ENCODE results near the gene SUPT6H. TPM values are rescaled to one million over a fixed set of nuclear protein-coding genes. Genes with fewer than 3 reads are reported as not detected.

The SUPT6H gene
- total RNA-seq (2014; rRNA removed; shearing (Covaris generic)) = 48.7 and 52.3 TPM in 2 replicates
- polyA plus RNA-seq (2015; cell fraction: cytosol; rRNA removed) = 16.3 and 18.9 TPM in 2 replicates
- 50.9 and 55.1 TPM in 2 replicates for polyA plus RNA-seq (2015; cell fraction: nucleus; rRNA removed)

GRCh38 chr17:28661635-28662526, at the start of gene SUPT6H, which contains the start of gene SDF2:
Gene SUPT6H (plus strand): TSS chr17:28662205. CDS start chr17:28673402, 11,197 bp downstream.
Gene SDF2 (minus strand): TSS chr17:28661906. CDS start chr17:28661876, 30 bp downstream.
- peak; percentile 84 for DNase-seq (ENCODE audit: low read depth)

DNA sequence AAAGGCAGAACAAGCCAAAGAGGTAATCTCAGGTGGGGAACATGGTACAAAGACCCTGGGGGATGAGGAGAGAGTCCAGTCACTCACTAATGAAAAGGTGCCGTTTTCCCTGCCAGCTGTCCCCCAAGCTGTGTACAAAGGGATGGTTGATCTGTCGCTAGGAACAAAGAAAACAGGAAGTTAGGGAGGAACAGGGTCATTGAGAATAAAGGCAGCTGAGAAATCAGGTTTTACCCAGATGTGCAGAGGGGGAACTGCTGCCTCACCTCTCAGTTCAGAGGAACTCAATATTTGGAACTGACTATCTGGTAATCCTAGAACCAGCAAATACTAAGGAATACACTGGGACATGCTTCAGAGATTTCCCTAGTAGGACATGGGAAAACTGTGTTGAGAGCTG, 49.5 kb upstream of the SUPT6H start:
- DNase-seq (ENCODE audit: low read depth) = no peak

DNA sequence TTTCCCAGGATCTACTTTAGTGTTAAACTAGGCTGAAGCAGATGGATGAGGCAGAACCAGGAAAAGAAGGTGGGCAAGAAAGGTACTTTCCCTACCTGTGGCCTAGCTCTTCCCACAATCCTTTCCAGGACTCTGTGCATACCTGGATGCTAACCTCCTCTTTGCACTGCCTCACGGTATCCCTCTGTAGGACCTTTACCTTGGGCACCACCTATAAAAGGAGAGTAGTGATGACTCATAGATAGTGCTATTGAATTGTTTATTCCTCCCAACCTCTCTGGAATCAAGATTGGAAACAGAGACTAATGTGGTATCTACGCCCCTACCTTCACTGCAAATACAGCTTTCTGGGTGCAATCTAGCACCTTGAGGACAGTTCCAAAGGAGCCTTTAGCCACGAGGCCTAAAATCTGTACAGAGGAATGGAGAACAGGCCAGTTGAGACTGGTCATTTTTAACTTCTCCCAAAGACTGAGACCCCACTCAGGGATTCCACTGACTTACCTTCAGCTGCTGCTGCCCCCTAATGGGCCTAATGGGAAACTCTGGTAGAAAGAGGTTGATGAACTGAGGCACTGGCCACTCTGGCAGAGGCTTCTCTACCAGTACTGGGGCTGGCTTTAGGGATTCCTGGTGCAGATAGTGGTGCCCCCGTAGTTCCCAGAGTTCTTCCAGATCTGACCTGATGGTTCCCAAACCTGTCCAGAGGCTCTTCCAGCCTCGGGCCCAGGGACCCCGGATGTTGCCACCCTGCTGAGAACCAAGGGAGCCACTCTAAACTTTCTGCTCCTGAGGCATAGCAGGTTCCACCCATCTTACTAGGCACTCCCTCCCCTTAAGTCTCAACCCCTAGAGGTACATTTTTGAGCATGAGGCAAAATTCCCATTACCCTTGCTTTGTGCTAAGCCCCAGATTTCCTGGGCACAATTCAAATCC, 48.8 kb upstream of the SUPT6H start:
- DNase-seq (ENCODE audit: low read depth) = no peak

- no peak for DNase-seq (ENCODE audit: low read depth)
These were observed 48.0 kb upstream of the SUPT6H start, which contains the start of gene RSKR for GRCh38 chr17:28613931-28614381. Gene RSKR (minus strand): TSS chr17:28614185. CDS start chr17:28614161, 24 bp downstream.

DNA sequence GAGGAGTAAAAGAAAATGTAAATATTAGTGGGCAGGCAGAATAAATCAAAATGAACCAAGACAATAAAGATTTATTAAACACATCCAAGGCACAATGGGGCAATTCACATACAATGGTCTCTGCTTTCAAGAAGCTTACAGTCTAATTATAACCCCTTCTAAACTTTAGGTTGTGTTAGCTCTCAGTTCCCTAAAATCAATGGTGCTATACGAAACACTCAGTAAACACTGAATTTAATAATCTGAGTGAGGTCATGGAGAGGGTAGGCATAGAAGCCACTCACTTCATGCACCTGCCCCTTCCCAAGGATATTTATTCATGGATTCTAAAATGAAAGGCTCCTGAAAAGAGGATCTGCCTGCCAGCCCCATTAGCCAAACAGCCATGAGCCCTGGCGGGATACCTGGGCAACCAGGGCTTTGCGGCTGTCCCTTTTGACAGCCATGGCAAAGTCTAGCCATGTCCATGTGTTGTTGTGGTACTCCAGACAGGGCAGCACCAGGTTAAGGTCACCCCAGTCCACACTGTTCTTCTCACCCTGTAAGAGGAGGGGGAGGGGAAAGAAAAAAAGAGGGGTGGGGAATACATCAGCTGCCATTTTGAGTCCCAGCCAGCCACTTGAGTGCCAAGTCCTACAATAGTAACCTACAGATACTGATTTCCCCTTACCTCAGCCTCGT, 46.6 kb upstream of the SUPT6H start:
- no peak for DNase-seq (ENCODE audit: low read depth)

DNA sequence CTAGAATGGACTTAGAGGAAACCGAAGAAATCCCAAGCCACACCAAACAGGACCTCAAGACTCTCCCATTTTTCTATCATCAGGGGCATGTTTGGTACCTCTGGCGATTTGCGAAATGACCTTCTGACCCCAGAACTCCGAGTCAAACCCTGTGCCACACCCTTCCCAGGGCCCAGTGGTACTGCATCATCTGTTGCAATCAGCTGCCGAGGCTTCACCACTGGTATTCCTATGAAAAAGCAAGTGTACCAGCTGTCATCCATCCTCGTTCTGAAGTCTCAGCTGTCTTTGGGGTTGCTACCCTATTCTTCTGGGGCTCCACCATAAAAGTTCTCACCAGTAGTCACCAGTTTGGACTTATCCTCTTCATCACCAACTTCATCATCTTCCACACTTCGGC, 45.7 kb upstream of the SUPT6H start:
- no peak for DNase-seq (ENCODE audit: low read depth)

DNA sequence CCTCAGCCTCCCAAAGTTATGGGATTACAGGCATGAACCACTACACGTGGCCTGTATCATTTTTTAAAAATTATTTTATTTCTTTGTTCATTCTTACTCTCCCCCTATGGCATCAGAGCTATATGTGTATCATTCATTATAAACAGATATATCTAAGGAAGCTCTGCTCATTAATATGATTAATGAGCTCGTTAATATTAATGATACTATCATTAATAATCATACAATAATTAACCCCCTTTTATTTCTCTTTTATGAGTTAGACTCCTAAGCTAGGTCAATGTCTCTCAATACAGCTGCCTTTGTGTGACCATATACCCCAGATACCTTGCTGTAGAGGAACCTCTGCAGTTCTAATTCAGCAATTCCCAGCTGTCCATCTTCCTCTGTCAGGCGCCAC, 43.5 kb upstream of the SUPT6H start:
- DNase-seq (ENCODE audit: low read depth) = no peak

GRCh38 chr17:28620010-28620409, 42.0 kb upstream of the SUPT6H start:
- DNase-seq (ENCODE audit: low read depth) = no peak

DNA sequence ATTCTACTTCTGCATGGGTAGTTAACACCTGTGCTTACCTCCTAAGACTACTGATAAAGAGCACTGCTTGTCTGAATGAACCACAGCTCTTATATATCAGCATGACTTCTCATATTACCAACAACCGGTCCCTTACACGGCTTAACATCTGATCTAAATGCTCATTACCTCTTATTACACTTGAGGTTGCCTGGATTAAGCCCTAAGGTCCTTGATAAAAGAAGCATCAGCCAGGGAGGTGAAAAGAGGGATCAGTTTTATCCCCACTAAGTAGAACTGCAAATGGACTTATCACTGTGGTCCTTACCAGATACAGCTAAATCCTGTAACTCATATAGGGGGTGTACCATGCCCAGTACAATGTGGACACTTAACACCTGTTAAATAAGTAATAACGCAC, 39.8 kb upstream of the SUPT6H start:
- no peak for DNase-seq (ENCODE audit: low read depth)

- no peak for DNase-seq (ENCODE audit: low read depth)
These were observed 38.3 kb upstream of the SUPT6H start for GRCh38 chr17:28623696-28624095.

DNA sequence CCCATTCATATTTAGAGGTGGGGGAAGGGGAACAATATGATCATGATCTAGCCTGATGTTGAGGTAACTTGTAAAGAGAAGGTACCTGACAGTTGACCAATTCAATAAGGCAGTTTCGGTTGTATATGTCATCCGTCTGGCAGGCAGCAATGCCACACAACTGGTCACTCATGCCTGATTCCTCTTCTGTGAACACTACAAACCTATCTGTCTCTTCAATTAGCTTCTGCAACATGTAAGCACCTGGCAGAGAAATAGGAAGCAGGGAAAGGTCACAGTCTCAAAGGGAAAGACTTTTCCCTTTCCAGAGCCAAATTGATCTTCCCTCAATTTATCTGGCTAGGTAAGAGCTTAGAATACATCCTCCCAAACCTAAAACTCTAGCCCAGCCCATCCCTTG, 37.9 kb upstream of the SUPT6H start:
- no peak for DNase-seq (ENCODE audit: low read depth)

GRCh38 chr17:28626818-28627217, 35.2 kb upstream of the SUPT6H start:
- DNase-seq (ENCODE audit: low read depth) = no peak

GRCh38 chr17:28634206-28634865, 27.7 kb upstream of the SUPT6H start:
- DNase-seq (ENCODE audit: low read depth) = no peak

DNA sequence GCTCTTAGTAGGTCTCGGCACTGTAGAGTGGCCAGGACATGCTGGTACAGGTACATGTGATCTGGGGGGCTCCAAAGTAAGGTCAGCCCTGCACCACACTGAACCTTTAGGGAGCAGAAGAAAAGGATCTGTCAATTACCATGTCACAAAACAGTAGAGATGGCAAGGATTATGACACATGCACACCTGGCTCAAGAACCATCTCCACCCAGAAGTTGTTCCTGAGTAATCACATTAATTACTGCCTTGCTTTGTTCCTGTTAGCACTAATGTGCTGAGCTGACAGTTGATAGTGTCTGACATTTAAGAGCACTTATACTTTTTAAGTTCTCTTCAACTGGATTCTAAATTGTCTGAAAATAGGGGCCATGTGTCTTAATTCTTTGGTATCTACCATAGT, 26.5 kb upstream of the SUPT6H start:
- no peak for DNase-seq (ENCODE audit: low read depth)

DNA sequence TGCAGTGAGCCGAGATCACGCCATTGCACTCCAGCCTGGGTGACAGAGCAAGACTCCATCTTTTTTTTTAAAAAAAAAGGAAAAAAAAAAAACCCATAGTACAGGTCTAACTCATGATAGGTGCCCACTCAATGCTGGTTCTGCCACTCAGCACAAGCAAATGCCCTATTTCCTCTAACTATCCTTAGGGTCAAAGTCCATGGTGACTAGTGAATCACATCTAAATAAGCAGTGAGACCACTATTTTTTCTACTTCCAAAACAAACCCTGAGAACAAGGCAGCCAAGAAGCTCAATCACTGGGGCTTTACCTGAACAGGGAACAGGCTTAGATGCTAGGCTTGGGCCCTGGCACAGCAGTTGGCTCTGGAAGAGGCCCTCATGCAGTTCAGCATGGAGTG, 20.4 kb upstream of the SUPT6H start:
- DNase-seq (ENCODE audit: low read depth) = no peak

DNA sequence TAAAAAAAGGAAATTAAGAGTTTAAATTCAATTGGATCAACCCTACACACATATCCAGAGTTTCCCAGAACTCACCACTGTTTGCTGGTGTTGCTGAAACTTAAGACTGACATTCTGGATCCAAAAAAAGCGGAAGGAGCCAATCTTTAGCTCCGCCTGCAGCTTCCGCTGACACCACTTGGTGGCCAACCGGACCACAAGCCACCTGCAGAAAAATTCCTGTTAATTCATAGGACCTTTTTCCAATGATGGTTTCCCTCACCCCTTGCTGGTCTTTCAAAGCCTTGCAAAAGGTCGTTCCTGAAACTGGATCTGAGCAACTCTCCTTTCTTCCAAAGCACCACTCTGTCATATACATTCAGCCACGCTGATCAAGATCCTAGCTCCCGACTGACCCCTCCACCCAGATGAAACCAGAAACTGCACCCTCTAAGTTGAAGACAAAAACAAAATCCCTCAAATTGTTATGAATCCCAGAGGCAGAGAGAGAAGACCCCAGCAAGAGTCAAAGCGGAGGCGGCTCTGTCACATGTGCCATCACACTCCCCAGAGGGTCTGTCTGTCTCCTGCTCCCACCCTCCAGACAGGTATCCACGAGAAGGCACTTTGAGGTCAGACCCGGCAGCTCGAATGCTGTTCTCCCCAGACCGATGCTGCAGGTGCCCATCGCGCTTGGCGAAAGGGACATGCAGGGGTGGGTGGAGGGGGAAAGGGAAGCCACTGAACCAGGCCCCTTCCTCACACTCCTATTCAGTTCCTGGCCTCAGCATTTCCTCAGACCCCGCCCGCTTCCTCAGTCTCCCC, 17.8 kb upstream of the SUPT6H start:
- peak; percentile 51 for DNase-seq (ENCODE audit: low read depth)

GRCh38 chr17:28644787-28645575, 17.0 kb upstream of the SUPT6H start, which contains the start of gene BLTP2:
Gene BLTP2 (minus strand): TSS chr17:28645158. CDS start chr17:28645056, 102 bp downstream.
- DNase-seq (ENCODE audit: low read depth) = peak; percentile 89

GRCh38 chr17:28645576-28645939, 16.4 kb upstream of the SUPT6H start:
- DNase-seq (ENCODE audit: low read depth) = no peak

Data from HT1080 (cell line).